ENCODE results near the gene RANBP9.

GRCh38 chr6:13709689-13710551 is 1.7 kb downstream of the RANBP9 start:
- no peak for TF ChIP-seq CTCF (IDR thresholded peaks at IDR 0.05)
- no peak for TF ChIP-seq ZFX (IDR thresholded peaks at IDR 0.05; ENCODE audit: borderline replicate concordance)

Data from 22Rv1 (cell line).